Activated naive CD8-positive, alpha-beta T cell treated with anti-CD3 and anti-CD28 coated beads for 36 hours (primary cell): ENCODE results near the gene C5orf24. TPM values are rescaled to one million over a fixed set of nuclear protein-coding genes. Genes with fewer than 3 reads are reported as not detected.
"Not testable (repeated sequence)": the region's sequence is repeated elsewhere in the genome, so short reads cannot be mapped to it uniquely, and the experiment has no call there.

Source experiments
- DNase-seq: peaks from one replicate; pipeline ENCODE4 v3.0.0; 2021
- H3K27ac Mint-ChIP-seq: one replicate; pipeline ENCODE4 v1.8.0; 2022; ENCODE audit warnings: mild to moderate bottlenecking, moderate library complexity, mixed read lengths
- H3K27me3 Mint-ChIP-seq: one replicate; pipeline ENCODE4 v1.8.0; 2022; ENCODE audit warnings: mild to moderate bottlenecking, mixed read lengths
- H3K36me3 Mint-ChIP-seq: one replicate; pipeline ENCODE4 v1.8.0; 2021; ENCODE audit warnings: mild to moderate bottlenecking, mixed read lengths
- H3K4me1 Mint-ChIP-seq: one replicate; pipeline ENCODE4 v1.8.0; 2021; ENCODE audit warnings: mixed read lengths
- H3K4me3 Mint-ChIP-seq: one replicate; pipeline ENCODE4 v1.8.0; 2022; ENCODE audit warnings: mild to moderate bottlenecking, moderate library complexity, mixed read lengths
- H3K9me3 Mint-ChIP-seq: one replicate; pipeline ENCODE4 v1.8.0; 2022; ENCODE audit warnings: mixed read lengths
- total RNA-seq, 2 experiments: library from RNA; stranded (reverse); gene quantifications; one replicate each; pipeline ENCODE4 v1.2.3, GENCODE V29; 2021

The C5orf24 gene
- 10 to 100 TPM; 24.1 to 30.5 TPM for total RNA-seq

DNA sequence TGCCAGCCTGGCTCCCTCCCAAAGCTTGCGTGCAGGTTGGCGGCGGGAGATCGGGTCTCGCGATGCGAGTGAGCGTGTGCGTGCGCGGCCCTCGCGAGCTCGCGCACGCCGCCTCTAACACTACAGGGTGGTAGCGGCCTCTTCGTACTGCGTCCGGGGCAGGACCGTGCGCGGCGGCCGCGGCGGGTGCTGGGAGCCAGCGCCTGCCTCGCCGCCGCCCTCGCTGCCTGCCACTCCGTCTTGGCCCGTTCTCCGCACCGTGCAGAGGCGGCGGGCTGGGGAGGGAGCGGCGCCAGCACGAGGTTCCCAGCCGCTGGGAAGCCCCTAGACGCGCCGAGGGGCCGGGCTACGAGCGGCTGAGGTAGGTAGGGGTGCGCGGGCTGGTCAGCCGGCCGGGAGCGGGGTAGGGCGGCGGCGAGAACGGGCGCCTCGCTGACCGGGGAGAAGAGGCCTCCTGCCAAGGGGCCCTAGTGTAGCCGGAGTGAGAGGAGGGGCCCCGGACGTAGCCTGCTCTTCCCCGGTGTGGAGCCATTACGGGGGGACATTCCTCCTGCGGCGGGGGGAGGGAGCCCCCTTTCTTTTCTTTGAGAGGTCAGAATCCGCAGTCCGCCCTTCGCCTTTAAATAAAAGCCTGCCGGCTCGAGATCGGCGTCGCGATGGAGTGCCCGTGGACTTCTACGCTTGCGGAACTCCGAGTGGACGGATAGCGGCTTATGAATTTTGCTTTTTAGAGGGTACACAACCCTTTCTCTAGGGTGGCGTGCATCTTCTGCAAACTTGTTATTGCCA is at the start of gene C5orf24:
Gene C5orf24, plus strand, starts transcription at position 117 of the 789 bp plus-strand sequence. CDS start 8,933 bp downstream, outside the sequence.
- H3K4me1 Mint-ChIP-seq, result peaks cover 28% of the 10 kb centered on the region

DNA sequence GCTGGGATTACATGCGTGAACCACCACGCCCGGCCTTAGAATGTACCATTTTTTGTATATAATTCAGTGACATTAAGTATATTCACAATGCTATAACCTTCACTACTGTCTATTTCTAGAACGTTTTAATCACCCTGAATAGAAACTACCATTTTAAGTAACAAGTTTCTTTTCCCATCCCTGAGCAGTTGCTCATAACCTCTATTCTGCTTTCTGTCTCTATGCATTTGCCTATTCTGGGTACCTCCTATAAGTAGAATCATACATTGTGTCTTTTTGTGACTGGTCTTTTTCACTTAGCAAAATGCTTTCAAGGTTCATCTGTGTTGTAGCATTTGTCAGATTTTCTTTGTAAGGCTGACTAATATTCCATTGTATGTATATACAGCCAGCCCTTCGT is 47.3 kb upstream of the C5orf24 start:
- Mint-ChIP-seq H3K9me3 (no peaks in the 10 kb centered on the region), H3K4me3 (no peak overlapping the region), H3K4me1 (no peaks in the 10 kb centered on the region), H3K27me3 (no peaks in the 10 kb centered on the region), H3K27ac (no peak overlapping the region), H3K36me3 (peaks cover 18% of the 10 kb centered on the region)
- no peak for DNase-seq

More for the DNA sequence above, at the start of gene C5orf24:
- H3K27ac Mint-ChIP-seq, result peak within 1 kb of the TSS; percentile 96
- no peaks in the 10 kb centered on the region for H3K9me3 Mint-ChIP-seq
- H3K4me3 Mint-ChIP-seq, result peak within 1 kb of the TSS; percentile 93
- DNase-seq, result peak; percentile 94
- H3K36me3 Mint-ChIP-seq, result peaks cover 22% of the 10 kb centered on the region
- H3K27me3 Mint-ChIP-seq, result no peaks in the 10 kb centered on the region

DNA sequence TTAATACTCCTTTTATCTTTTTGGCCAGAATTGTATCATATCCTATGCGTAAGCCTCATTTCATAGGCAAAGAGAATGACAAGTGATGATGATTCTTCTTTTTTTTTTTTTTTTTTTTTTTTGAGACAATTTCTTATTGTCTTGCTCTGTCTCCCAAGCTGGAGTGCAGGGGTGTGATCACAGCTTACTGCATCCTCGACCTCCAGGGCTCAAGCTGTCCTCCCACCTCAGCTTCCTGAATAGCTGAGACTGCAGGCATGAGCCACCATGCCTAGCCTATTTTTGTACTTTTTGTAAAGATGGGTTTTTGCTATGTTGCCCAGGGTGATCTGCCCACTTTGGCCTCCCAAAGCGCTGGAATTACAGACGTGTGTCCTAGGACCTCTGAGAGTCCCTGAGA is 41.9 kb upstream of the C5orf24 start:
- DNase-seq, result no peak
- H3K27me3 Mint-ChIP-seq, result no peaks in the 10 kb centered on the region
- peaks cover 8% of the 10 kb centered on the region for H3K36me3 Mint-ChIP-seq
- H3K4me3 Mint-ChIP-seq, result no peak overlapping the region
- no peak overlapping the region for H3K27ac Mint-ChIP-seq
- no peaks in the 10 kb centered on the region for H3K4me1 Mint-ChIP-seq
- no peaks in the 10 kb centered on the region for H3K9me3 Mint-ChIP-seq

DNA sequence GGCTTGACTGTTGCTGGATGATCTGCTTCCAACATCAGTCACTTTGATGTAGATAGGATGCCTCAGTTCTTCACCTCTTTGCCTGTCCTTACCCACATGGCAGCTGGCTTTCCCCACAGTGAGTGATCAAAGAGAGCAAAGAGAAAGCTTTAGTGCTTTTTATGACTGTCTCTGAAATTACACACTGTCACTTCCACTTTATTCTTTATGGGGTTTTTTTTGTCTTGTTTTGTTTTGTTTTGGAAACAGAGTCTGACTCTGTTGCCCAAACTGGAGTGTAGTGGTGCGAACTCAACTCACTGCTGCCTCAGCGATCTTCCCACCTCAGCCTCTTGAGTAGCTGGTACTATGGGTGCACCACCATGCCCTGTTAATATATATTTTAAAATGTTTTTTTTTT is 32.4 kb upstream of the C5orf24 start:
- Mint-ChIP-seq H3K36me3 (peaks cover 14% of the 10 kb centered on the region), H3K27me3 (no peaks in the 10 kb centered on the region), H3K4me1 (peaks cover 7% of the 10 kb centered on the region), H3K9me3 (no peaks in the 10 kb centered on the region), H3K4me3 (no peak overlapping the region), H3K27ac (peak overlapping the region; percentile 59)
- DNase-seq, result peak; percentile 17

- no peaks in the 10 kb centered on the region for H3K27me3 Mint-ChIP-seq
- H3K4me3 Mint-ChIP-seq, result no peak overlapping the region
- no peak overlapping the region for H3K27ac Mint-ChIP-seq
- no peaks in the 10 kb centered on the region for H3K9me3 Mint-ChIP-seq
- peaks cover 15% of the 10 kb centered on the region for H3K36me3 Mint-ChIP-seq
- DNase-seq, result no peak
- H3K4me1 Mint-ChIP-seq, result peaks cover 7% of the 10 kb centered on the region
Observed at GRCh38 chr5:134813827-134814226, 31.9 kb upstream of the C5orf24 start.

DNA sequence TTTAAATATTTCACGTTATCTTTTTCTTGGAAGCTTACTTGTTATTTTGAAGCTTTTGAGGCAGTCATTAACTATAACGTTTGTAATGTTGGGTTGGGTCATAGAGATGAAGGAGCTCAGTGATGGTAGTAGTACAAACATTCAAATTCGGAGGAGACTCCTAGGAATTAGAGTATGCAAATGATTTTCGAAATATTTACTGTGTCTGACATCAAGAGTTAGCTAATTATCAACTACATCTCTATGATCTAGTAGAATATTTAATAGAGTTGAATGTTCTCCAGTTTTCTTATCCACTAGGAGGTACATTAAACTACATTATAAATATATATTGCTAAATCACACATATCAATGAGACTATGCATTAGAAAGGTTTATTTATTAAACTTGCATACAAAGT is 28.8 kb upstream of the C5orf24 start:
- H3K27me3 Mint-ChIP-seq, result no peaks in the 10 kb centered on the region
- peaks cover 7% of the 10 kb centered on the region for H3K4me1 Mint-ChIP-seq
- no peak overlapping the region for H3K4me3 Mint-ChIP-seq
- peaks cover 18% of the 10 kb centered on the region for H3K36me3 Mint-ChIP-seq
- H3K9me3 Mint-ChIP-seq, result no peaks in the 10 kb centered on the region
- DNase-seq, result no peak
- no peak overlapping the region for H3K27ac Mint-ChIP-seq

DNA sequence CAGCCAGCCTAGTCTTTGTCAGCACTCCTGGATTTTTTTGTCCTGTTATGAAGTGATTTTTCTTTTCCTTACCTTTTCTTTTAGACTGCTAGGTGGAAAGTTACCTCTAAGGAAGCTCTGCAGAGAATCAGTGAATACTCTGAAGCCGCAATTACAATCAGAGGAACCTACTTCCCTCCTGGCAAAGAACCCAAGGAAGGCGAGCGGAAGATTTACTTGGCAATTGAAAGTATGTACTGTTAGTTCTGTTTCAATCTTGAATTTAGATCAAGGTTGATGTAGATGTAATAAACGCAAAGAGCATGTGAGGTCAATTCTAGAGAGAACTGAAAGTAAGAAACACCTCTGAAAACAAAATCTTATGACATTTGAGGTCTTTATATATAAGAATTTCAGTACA is 27.0 kb upstream of the C5orf24 start:
- Mint-ChIP-seq H3K36me3 (peaks cover 12% of the 10 kb centered on the region), H3K4me1 (peaks cover under 1% of the 10 kb centered on the region), H3K4me3 (no peak overlapping the region)

GRCh38 chr5:134819407-134819963 is 26.3 kb upstream of the C5orf24 start:
- Mint-ChIP-seq H3K36me3 (peaks cover 10% of the 10 kb centered on the region), H3K4me1 (no peaks in the 10 kb centered on the region), H3K9me3 (no peaks in the 10 kb centered on the region), H3K27me3 (no peaks in the 10 kb centered on the region), H3K27ac (no peak overlapping the region), H3K4me3 (no peak overlapping the region)
- no peak for DNase-seq

More for the DNA sequence above, 27.0 kb upstream of the C5orf24 start:
- Mint-ChIP-seq H3K27me3 (no peaks in the 10 kb centered on the region), H3K27ac (no peak overlapping the region), H3K9me3 (no peaks in the 10 kb centered on the region)
- no peak for DNase-seq

DNA sequence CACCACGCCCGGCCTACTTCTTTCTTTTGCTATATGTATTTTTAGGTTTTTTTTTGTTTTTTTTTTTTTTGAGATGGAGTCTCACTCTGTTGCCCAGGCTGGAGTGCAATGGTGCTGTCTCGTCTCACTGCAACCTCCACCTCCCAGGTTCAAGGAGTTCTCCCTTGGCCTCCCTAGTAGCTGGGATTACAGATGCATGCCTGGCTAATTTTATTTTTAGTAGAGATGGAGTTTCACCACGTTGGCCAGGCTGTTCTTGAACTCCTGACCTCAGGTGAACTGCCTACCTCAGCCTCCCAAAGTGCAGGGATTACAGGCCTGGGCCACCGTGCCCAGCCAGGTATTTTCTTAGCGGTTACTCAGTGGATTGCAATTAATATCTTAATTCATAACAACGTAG is 23.9 kb upstream of the C5orf24 start:
- Mint-ChIP-seq H3K27me3 (no peaks in the 10 kb centered on the region), H3K9me3 (no peaks in the 10 kb centered on the region), H3K27ac (no peak overlapping the region), H3K4me1 (no peaks in the 10 kb centered on the region), H3K36me3 (peaks cover 9% of the 10 kb centered on the region), H3K4me3 (no peak overlapping the region)
- DNase-seq, result no peak

- no peaks in the 10 kb centered on the region for H3K9me3 Mint-ChIP-seq
- H3K27me3 Mint-ChIP-seq, result no peaks in the 10 kb centered on the region
- peaks cover 7% of the 10 kb centered on the region for H3K36me3 Mint-ChIP-seq
- H3K27ac Mint-ChIP-seq, result no peak overlapping the region
- no peak for DNase-seq
- H3K4me1 Mint-ChIP-seq, result no peaks in the 10 kb centered on the region
- no peak overlapping the region for H3K4me3 Mint-ChIP-seq
Observed at GRCh38 chr5:134824681-134825080, 21.1 kb upstream of the C5orf24 start.

DNA sequence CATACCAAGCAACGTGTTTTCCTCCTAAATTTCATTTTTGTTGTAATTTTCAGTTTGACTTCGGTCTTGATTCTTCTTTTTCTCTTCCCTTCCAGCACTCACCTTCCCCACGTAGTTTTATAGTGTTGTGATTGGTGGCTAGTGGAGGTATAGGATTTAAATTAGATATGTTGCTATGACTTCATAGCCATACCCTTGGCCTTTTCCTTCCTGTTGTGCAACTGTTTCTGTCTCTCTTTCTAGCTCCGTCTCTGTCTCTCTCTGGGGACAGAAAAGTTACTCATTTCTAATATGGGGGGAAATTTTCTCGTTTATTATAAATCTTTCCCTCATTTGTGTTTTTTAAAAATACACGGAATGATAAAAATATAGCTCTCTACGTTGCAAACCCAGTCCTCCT is 20.6 kb upstream of the C5orf24 start:
- no peak overlapping the region for H3K4me3 Mint-ChIP-seq
- no peak for DNase-seq
- no peaks in the 10 kb centered on the region for H3K27me3 Mint-ChIP-seq
- H3K9me3 Mint-ChIP-seq, result no peaks in the 10 kb centered on the region
- peaks cover 7% of the 10 kb centered on the region for H3K36me3 Mint-ChIP-seq
- H3K4me1 Mint-ChIP-seq, result no peaks in the 10 kb centered on the region
- H3K27ac Mint-ChIP-seq, result no peak overlapping the region

- Mint-ChIP-seq H3K36me3 (peaks cover 7% of the 10 kb centered on the region), H3K27me3 (no peaks in the 10 kb centered on the region), H3K4me3 (no peak overlapping the region), H3K27ac (no peak overlapping the region), H3K4me1 (no peaks in the 10 kb centered on the region), H3K9me3 (no peaks in the 10 kb centered on the region)
- no peak for DNase-seq
Observed at GRCh38 chr5:134833340-134834032, 12.3 kb upstream of the C5orf24 start.

- DNase-seq, result no peak
- H3K9me3 Mint-ChIP-seq, result no peaks in the 10 kb centered on the region
- no peak overlapping the region for H3K4me3 Mint-ChIP-seq
- H3K27ac Mint-ChIP-seq, result no peak overlapping the region
- peaks cover 15% of the 10 kb centered on the region for H3K36me3 Mint-ChIP-seq
- no peaks in the 10 kb centered on the region for H3K27me3 Mint-ChIP-seq
- H3K4me1 Mint-ChIP-seq, result no peaks in the 10 kb centered on the region
Observed at GRCh38 chr5:134835623-134836022, 10.1 kb upstream of the C5orf24 start.

DNA sequence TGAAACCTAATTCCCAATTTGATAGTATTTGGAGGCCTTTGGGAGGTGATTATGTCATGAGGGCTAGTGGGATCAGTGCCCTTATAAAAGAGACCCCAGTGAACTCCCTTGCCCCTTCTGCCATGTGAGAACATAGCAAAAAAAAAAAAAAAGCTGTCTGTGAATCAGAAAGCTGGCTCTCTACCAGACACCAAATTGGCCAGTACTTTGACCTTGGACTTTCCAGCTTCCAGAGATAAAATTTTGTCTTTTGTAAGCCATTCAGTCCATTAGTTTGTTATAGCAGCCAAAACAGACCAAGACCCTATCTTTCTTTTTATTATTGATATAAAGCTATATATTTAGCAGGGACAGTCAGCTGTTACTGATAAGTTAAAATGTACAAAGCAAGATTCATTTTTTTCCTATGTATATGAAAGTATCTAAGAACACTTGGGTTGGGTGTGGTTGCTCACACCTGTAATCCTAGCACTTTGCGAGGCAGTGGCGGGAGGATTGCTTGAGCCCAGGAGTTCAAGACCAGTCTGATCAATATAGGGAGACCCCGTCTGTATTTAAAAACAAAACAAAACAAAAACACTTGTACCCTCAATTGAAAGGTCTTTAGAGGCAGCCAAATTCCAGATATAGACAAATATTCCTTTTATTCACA is 8.1 kb upstream of the C5orf24 start:
- Mint-ChIP-seq H3K4me1 (no peaks in the 10 kb centered on the region), H3K4me3 (no peak overlapping the region), H3K27me3 (no peaks in the 10 kb centered on the region), H3K27ac (no peak overlapping the region), H3K9me3 (no peaks in the 10 kb centered on the region), H3K36me3 (peaks cover 13% of the 10 kb centered on the region)
- DNase-seq, result no peak

GRCh38 chr5:134838361-134838760 is 7.4 kb upstream of the C5orf24 start:
- not testable (repeated sequence) for H3K4me3 Mint-ChIP-seq, H3K27ac Mint-ChIP-seq, H3K27me3 Mint-ChIP-seq, H3K4me1 Mint-ChIP-seq, H3K9me3 Mint-ChIP-seq, DNase-seq
- peaks cover 13% of the 10 kb centered on the region for H3K36me3 Mint-ChIP-seq
